Endothelial cell of umbilical vein (primary cell): ENCODE data around the gene ATIC.

Source experiments
- GATA2 ChIP-seq: IDR thresholded peaks from 2 replicates; pipeline ENCODE4 v1.7.0; 2011; ENCODE audit warnings: low read depth, mild to moderate bottlenecking, moderate library complexity, mixed read lengths, low read length; ENCODE audit not compliant: insufficient read length, insufficient read depth
- MYC ChIP-seq: IDR thresholded peaks from one replicate; pipeline ENCODE4 v1.6.1; 2011; ENCODE audit warnings: mild to moderate bottlenecking, low read depth, low read length
- TF ChIP-seq, protein P1 (sequence below), 2 donors: IDR thresholded peaks; 1 replicate in 1 of 2; 2 replicates in 1 of 2; pipeline ENCODE4 v1.5.1; 2011; ENCODE audit warnings: low read length in 2 of 2, mild to moderate bottlenecking in 2 of 2, moderate library complexity in 2 of 2, control low read depth in 1 of 2, inconsistent platforms in 1 of 2, low read depth in 1 of 2; ENCODE audit not compliant: insufficient read depth in 1 of 2; ENCODE audit errors: extremely low read depth in 1 of 2

DNA sequence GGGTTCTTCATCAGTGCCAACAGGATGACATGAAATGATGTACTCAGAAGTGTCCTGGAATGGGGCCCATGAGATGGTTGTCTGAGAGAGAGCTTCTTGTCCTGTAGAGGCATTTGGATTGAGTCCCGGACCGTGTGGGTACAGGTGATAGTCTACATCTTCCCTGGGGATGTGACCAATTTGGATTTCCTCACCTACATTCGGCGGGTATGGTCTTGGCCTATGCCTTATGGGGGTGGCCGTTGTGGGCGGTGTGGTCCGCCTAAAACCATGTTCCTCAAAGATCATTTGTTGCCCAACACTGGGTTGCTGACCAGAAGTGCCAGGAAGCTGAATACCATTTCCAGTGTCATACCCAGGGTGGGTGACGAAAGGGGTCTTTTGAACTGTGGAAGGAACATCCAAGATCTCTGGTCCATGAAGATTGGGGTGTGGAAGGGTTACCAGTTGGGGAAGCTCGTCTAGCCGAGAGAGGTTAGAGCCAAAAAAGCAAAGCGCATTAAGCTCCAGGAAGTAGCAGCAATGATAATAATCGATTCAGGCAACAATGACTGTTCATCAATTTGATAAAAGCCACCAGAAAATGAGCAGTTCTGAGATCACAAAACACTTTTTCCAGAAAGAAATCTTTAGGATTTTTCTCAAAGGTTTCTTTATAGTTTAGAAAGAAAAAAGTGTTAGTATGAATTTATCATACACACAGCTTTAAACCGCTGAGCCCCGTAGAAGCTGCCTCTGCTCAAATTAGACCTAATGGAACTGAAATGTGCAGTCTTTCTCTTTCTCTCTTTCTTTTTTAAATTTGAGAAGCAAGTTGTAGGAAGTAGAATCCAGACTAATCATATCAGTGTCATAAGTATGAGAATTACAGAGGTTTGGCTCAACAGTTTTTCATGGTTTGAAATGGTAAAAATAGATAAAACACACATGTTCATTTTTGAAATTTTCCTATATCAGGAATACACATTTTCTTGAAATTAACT lies 60.3 kb downstream of the ATIC start:
- TF ChIP-seq MYC (no peak), GATA2 (no peak)
- TF ChIP-seq, protein P1, sequence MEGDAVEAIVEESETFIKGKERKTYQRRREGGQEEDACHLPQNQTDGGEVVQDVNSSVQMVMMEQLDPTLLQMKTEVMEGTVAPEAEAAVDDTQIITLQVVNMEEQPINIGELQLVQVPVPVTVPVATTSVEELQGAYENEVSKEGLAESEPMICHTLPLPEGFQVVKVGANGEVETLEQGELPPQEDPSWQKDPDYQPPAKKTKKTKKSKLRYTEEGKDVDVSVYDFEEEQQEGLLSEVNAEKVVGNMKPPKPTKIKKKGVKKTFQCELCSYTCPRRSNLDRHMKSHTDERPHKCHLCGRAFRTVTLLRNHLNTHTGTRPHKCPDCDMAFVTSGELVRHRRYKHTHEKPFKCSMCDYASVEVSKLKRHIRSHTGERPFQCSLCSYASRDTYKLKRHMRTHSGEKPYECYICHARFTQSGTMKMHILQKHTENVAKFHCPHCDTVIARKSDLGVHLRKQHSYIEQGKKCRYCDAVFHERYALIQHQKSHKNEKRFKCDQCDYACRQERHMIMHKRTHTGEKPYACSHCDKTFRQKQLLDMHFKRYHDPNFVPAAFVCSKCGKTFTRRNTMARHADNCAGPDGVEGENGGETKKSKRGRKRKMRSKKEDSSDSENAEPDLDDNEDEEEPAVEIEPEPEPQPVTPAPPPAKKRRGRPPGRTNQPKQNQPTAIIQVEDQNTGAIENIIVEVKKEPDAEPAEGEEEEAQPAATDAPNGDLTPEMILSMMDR (IDR thresholded peaks at IDR 0.05; ENCODE audit: extremely low read depth in 1 of 2, insufficient read depth in 1 of 2, low read depth in 1 of 2, low read length in 2 of 2), result no peak
